ENCODE measurements around the gene SUPT20H.

SUPT20H gene

GRCh38 chr13:36979361-36980050 is 80.0 kb downstream of the SUPT20H start:
- Histone ChIP-seq H3K9me3 (ENCODE audit: low read length) (no peaks in the 10 kb centered on the region), H3K36me3 (ENCODE audit: insufficient read depth, low read length) (peaks cover 46% of the 10 kb centered on the region)

GRCh38 chr13:36975172-36975571 is 84.3 kb downstream of the SUPT20H start:
- peaks cover 48% of the 10 kb centered on the region for H3K36me3 ChIP-seq (ENCODE audit: insufficient read depth, low read length)

More at GRCh38 chr13:36979361-36980050, 80.0 kb downstream of the SUPT20H start:
- H3K4me3 ChIP-seq (ENCODE audit: low read length), result no peak overlapping the region
- no peaks in the 10 kb centered on the region for H3K4me1 ChIP-seq (ENCODE audit: insufficient read depth, low read length)
- no peaks in the 10 kb centered on the region for H3K27me3 ChIP-seq (ENCODE audit: insufficient read depth, low read length)
- no peak overlapping the region for H2AFZ ChIP-seq (ENCODE audit: low read depth, low read length)

GRCh38 chr13:36973621-36974295 is 85.7 kb downstream of the SUPT20H start:
- Histone ChIP-seq H3K9me3 (ENCODE audit: low read length) (peaks cover 7% of the 10 kb centered on the region), H3K36me3 (ENCODE audit: insufficient read depth, low read length) (peaks cover 50% of the 10 kb centered on the region)

More at GRCh38 chr13:36975172-36975571, 84.3 kb downstream of the SUPT20H start:
- Histone ChIP-seq H3K9me3 (ENCODE audit: low read length) (peaks cover 7% of the 10 kb centered on the region), H2AFZ (ENCODE audit: low read depth, low read length) (no peak overlapping the region), H3K4me3 (ENCODE audit: low read length) (no peak overlapping the region), H3K4me1 (ENCODE audit: insufficient read depth, low read length) (no peaks in the 10 kb centered on the region), H3K27me3 (ENCODE audit: insufficient read depth, low read length) (no peaks in the 10 kb centered on the region)

GRCh38 chr13:36973009-36973408 is 86.5 kb downstream of the SUPT20H start:
- Histone ChIP-seq H3K9me3 (ENCODE audit: low read length) (peaks cover 7% of the 10 kb centered on the region), H2AFZ (ENCODE audit: low read depth, low read length) (no peak overlapping the region), H3K4me1 (ENCODE audit: insufficient read depth, low read length) (no peaks in the 10 kb centered on the region), H3K36me3 (ENCODE audit: insufficient read depth, low read length) (peaks cover 55% of the 10 kb centered on the region), H3K4me3 (ENCODE audit: low read length) (no peak overlapping the region), H3K27me3 (ENCODE audit: insufficient read depth, low read length) (no peaks in the 10 kb centered on the region)

More at GRCh38 chr13:36973621-36974295, 85.7 kb downstream of the SUPT20H start:
- no peaks in the 10 kb centered on the region for H3K27me3 ChIP-seq (ENCODE audit: insufficient read depth, low read length)
- H3K4me1 ChIP-seq (ENCODE audit: insufficient read depth, low read length), result no peaks in the 10 kb centered on the region
- no peak overlapping the region for H2AFZ ChIP-seq (ENCODE audit: low read depth, low read length)
- no peak overlapping the region for H3K4me3 ChIP-seq (ENCODE audit: low read length)

- no peaks in the 10 kb centered on the region for H3K27me3 ChIP-seq (ENCODE audit: insufficient read depth, low read length)
- H3K4me3 ChIP-seq (ENCODE audit: low read length), result no peak overlapping the region
- peaks cover 5% of the 10 kb centered on the region for H3K9me3 ChIP-seq (ENCODE audit: low read length)
- no peaks in the 10 kb centered on the region for H3K4me1 ChIP-seq (ENCODE audit: insufficient read depth, low read length)
- H3K36me3 ChIP-seq (ENCODE audit: insufficient read depth, low read length), result peaks cover 67% of the 10 kb centered on the region
- no peak overlapping the region for H2AFZ ChIP-seq (ENCODE audit: low read depth, low read length)
Observed at GRCh38 chr13:36966404-36966803, 93.1 kb downstream of the SUPT20H start.

- peaks cover 62% of the 10 kb centered on the region for H3K36me3 ChIP-seq (ENCODE audit: insufficient read depth, low read length)
- no peaks in the 10 kb centered on the region for H3K27me3 ChIP-seq (ENCODE audit: insufficient read depth, low read length)
- no peak overlapping the region for H3K4me3 ChIP-seq (ENCODE audit: low read length)
- no peaks in the 10 kb centered on the region for H3K4me1 ChIP-seq (ENCODE audit: insufficient read depth, low read length)
- H2AFZ ChIP-seq (ENCODE audit: low read depth, low read length), result no peak overlapping the region
- peaks cover 2% of the 10 kb centered on the region for H3K9me3 ChIP-seq (ENCODE audit: low read length)
Observed at GRCh38 chr13:36965767-36966166, 93.7 kb downstream of the SUPT20H start.

- no peaks in the 10 kb centered on the region for H3K27me3 ChIP-seq (ENCODE audit: insufficient read depth, low read length)
- H3K9me3 ChIP-seq (ENCODE audit: low read length), result peaks cover 7% of the 10 kb centered on the region
- H3K36me3 ChIP-seq (ENCODE audit: insufficient read depth, low read length), result peaks cover 51% of the 10 kb centered on the region
- H3K4me3 ChIP-seq (ENCODE audit: low read length), result no peak overlapping the region
- H2AFZ ChIP-seq (ENCODE audit: low read depth, low read length), result no peak overlapping the region
- no peaks in the 10 kb centered on the region for H3K4me1 ChIP-seq (ENCODE audit: insufficient read depth, low read length)
Observed at GRCh38 chr13:36959456-36960116, 99.9 kb downstream of the SUPT20H start.
